Islet precursor cell (in vitro differentiated cells): Measurements from ENCODE around the gene SPOP.
"Not testable (repeated sequence)": the region's sequence is repeated elsewhere in the genome, so short reads cannot be mapped to it uniquely, and the experiment has no call there.

ENCODE experiments used
- DNase-seq: peaks from one replicate; pipeline ENCODE4 v3.0.0-alpha.2; 2018

SPOP gene

DNA sequence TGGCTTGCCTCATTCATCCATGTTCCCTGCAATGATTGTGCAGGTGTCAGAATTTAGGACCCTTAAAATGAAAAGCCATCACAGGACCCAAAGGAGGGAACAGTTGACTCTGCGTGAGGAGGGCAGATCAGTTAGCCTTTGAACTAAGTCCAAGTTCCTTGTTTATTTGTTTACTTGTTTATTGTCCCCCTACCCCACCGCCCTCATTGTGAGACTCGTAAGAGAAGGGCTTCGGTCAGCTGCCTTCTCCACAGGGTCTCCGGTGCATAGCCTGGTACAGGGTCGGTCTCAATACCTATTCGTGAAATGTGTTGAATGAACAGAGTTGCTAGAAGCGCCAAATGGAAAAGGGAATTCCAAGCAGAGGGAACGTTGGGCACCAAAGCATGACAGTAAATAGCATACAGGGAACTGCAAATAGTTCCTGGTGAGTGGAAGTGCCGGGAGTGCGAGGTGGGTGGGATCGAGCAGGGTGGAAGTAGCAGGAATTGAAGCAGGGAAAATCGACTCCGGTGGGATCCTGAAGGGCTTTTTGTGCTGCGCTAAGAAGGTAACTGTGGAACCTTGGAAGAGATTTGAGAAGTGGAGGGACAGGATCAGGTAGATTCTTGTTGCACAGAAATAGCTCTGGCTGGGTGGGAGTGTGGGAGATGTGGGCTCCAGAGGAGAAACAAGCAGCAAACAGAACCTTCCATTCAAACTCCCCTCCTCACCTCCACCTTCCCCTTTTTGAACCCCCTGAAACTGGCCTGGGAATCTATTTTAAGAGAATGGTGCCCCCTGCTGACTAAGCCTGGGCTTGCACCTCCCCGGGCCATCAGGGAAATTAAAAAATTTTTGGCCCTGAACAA, 17.2 kb upstream of the SPOP start:
- DNase-seq = peak; percentile 63

- DNase-seq = no peak
These were observed 14.9 kb upstream of the SPOP start for GRCh38 chr17:49692751-49693150.

DNA sequence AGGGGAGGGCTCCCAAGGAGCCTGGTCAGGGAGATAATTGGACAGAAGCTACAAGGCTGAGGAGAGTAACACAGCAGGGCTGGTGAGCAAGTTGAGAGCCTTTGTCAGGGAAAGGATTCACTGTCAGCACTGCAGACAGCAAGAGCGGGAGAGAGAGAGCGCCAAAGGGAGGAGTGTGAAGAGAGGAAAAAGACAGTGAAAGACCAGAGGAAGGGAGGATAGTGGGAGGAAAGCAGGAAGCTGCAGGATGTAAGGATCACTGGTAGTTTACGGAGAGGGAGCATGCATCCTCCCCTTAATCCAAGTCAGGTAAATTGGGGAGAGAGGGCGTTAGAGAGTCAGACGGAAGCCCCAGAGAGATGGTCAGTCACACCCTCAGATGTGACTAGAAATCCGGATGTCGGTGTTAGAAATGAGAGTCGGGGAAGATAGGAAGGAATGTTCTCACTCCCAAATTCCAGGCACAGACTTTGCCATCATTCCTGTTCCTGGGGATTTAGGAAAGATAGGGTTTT, 13.8 kb upstream of the SPOP start:
- DNase-seq = no peak

GRCh38 chr17:49691086-49691676, 13.3 kb upstream of the SPOP start:
- peak; percentile 68 for DNase-seq

GRCh38 chr17:49690256-49690655, 12.4 kb upstream of the SPOP start:
- no peak for DNase-seq

- DNase-seq = no peak
These were observed 11.0 kb upstream of the SPOP start for GRCh38 chr17:49688848-49689247.

DNA sequence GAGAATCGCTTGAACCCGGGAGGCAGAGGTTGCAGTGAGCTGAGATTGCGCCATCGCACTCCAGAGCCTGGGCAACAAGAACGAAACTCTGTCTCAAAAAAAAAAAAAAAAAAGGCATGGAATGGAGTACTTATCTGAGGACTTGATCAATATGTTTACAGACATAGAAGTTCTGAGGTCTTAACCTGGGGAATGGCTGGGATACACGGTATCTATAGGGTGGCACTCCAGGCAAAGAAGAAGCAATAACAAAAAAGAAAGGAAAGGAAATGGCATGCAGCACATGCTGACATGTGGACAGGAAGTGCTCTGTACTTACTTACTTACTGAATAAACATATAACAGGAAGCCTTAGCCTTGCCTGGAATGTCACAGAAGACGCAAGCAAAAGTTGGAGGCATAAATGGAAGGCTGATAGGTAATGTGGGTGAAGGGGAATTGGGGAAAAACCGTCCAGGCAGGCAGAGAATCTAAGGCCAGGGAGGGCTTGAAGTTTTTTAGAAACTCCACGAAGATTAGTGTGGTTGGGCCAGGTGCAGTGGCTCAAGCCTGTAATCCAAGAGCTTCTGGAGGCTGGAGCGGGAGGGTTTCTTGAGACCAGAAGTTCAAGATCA, 10.1 kb upstream of the SPOP start:
- DNase-seq = no peak

DNA sequence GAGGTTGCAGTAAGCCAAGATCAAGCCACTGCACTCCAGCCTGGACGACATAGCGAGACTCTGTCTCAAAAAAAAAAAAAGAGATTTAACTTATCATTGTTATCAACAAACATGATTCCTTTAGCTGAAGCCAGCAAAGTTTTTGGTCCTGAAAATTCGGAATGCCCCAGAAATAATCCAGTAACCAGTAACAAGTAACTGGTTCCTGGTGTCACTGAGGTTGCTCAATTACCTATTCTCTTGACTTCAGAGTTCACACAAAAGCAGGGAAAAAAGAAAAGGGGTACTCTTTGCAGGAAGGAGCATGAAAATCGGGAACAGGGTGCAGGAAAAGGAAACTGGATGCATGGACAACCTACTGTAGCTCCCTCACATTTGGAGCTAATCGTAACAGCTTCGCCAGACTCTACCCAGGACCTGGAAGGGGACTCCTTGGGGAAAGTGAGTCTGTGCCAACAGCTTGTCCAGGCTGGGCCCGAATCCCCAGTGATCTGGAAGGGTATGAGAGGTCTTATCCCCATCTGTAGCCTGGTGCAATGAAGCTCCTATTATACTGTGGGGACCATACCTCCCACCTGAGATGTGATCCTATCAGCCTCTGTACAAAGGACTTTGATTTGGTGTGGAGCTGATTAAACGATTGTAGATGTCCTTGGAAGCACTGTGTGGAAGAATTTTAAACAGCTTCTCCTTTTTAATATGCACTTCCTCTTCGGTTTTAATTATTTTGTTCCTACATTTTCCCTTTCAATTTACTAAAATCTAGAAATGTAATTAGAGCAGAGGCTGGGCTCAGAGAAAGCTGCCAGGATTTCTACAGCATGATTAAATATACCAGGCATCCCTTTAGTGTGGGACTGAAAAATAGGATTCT, 3.4 kb upstream of the SPOP start:
- no peak for DNase-seq

DNA sequence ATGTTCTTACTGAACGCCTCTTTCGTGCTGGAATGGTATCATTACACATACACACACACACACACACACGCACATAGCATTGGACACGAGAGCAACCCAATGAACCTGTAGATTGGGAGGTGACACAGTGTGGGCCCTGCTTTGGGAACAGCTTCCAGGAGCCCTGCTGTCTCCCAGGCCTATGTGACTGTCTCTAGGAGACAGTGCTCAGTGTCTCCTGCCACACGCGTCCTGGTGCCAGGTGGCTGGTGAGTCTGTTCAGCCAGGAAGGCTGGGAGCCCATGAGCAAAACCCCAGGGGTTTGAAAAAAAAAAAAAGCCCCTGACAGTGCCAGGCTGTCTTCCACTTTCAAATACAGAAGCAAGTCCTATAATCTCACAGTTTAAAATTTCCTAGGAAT, 2.4 kb upstream of the SPOP start:
- DNase-seq = no peak

DNA sequence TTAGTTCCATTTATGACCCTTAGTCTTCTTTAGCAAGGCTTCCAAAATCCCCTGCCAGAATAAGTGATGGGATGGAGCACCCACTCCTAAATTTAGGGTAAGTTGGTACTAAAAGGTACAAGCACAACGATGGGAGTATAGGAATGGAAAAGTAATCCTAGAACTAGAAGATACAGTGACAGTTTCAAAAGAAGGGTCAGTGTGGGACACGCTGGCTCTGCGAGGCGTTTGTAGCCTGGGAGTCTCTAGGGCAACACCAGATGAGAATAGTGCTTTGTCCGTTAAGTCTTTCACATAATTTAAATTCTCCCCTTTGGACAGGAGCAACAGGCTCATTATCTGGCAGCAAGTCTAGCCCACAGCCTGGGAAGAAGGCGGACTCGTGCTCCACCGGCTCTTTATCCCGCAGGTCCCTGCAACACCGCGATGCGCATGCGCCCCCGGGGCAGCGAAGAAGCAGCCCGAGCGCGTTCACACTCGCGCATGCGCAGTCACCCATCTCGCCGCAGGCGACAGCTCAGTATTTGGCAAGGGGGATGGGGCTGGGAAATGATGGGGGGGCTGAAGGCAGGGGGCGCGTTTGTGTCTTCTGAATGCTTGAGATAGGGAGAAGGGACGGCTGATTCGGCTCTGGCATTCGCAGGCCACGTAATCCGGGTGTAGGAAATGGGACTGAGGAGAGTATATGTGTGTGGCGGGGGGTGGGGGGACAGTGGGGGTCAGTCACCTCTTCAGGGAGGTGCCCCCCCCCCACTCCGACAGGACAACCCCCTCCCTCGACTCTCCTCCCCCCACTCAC, 564 bp downstream of the SPOP start:
- DNase-seq = peak; percentile 99

DNA sequence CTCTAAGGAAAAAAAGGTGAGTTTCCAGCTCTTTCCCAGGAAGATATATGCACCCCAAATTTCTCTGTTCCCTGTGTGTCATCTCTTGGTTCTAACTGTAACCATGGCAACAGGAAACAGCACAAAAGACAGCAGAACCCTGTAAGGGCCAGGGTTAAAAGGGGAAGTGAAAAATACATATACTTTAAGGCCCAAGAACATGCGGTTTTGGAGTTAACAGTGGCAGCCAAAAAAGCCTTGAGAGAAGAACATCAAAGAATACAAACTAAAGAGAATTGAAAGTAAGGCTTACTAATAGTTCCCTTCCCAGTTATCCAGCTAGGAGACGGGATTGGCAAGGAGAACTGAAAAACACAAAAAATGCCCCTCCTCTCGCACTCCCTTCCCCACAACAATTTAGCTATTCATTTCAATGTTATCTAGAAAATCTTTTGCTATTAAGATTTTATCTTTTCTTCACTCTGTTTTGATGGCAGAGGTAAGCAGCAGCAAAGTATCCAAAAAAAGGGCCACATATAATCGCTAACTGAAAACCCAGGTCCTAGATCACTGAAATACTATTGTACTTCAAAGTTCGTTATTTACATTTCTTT, 1.5 kb downstream of the SPOP start:
- no peak for DNase-seq

- DNase-seq = no peak
These were observed 3.4 kb downstream of the SPOP start for GRCh38 chr17:49674507-49674906.

GRCh38 chr17:49673679-49674078, 4.2 kb downstream of the SPOP start:
- not testable (repeated sequence) for DNase-seq

DNA sequence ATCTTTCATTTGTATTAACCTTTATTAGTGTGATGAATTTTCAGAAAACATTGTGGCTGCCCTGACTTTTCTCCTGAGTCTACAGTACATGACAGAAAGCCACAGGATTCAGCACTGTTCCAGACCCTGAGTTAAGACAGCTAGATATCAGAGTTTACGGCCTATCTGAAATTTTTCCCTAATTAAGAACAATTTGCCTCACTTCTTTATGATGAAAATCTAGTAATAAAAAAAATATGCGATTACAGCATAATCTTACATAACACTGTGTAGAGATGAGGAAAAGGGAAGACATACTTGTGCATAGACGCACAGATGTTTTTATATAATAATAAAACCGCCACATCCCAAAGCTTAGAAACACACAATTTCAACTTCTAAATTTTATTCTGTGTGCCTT, 7.3 kb downstream of the SPOP start:
- no peak for DNase-seq

- no peak for DNase-seq
These were observed 7.9 kb downstream of the SPOP start for GRCh38 chr17:49670002-49670401.

GRCh38 chr17:49667854-49668253, 10.0 kb downstream of the SPOP start:
- no peak for DNase-seq

DNA sequence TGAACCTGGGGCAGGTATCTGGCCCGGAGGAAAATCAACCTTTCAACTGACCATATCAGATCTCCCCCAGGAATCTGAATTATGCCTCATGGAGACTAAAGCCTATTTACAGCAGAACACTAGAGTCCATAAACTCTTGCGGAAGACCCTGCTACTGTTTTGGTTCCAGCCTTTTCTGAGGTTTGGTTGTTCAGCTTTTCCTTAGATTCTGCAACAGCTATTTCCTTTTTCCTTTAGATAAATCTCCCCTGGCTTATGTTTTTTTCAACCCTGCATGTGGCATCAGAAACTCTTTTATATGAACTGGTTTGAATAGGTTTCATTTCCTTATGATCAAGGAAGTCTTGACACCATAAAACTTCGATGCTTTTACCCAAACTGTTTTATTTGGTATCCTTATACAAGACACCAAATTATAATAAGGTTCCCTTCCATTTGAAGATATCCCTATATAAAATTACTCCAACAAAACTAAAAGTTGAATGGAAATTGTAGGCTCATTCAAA, 13.1 kb downstream of the SPOP start:
- DNase-seq = no peak

- DNase-seq = no peak
These were observed 18.1 kb downstream of the SPOP start for GRCh38 chr17:49659661-49660382.

GRCh38 chr17:49656247-49656646, 21.6 kb downstream of the SPOP start:
- no peak for DNase-seq

DNA sequence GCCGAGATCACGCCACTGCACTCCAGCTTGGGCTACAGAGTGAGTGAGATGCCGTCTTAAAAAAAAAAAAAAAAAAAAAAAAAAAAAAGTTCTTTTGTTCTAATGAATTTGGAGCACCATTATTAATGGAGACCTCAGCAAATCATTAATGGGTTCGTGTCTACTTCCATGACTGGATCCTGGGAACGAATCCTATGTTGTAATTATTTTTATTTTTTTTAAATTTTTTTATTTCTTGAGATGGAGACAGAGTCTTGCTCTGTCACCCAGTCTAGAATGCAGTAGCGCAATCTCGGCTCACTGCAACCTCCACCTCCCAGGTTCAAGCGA, 30.7 kb downstream of the SPOP start:
- DNase-seq = no peak
